ENCODE measurements around the gene PRRG2. TPM values are rescaled to one million over a fixed set of nuclear protein-coding genes. Genes with fewer than 3 reads are reported as not detected.
A peak's percentile ranks its signal among the peaks of the same experiment; 100 is the strongest.

PRRG2 gene
- total and polyA plus RNA-seq, 10 of the 15 experiments (the other 5 are each of a cell fraction or from before 2014, with no cell fraction given), result 0.09 to 2.1 (median 0.86) TPM

GRCh38 chr19:49533551-49534488, 47.3 kb upstream of the PRRG2 start (continued):
- no peak for TF ChIP-seq ZBTB4 (CRISPR knock-in tag; IDR thresholded peaks at IDR 0.05)
- TF ChIP-seq BHLHE40 (IDR thresholded peaks at IDR 0.05; ENCODE audit: borderline replicate concordance in 1 of 2, low read depth in 2 of 2, low read length in 1 of 2), result peak; percentile 97 to 99
- no peak for TF ChIP-seq NBN (IDR thresholded peaks at IDR 0.05)
- no peak for TF ChIP-seq MTA3 (IDR thresholded peaks at IDR 0.05; ENCODE audit: borderline replicate concordance, low read length)
- no peak for TF ChIP-seq E4F1 (IDR thresholded peaks at IDR 0.05; ENCODE audit: borderline replicate concordance, partially characterized antibody)
- TF ChIP-seq CHD4 (IDR thresholded peaks at IDR 0.05), result no peak
- no peak for TF ChIP-seq NKRF (conservative IDR thresholded peaks at IDR 0.05)
- no peak for TF ChIP-seq CREM (IDR thresholded peaks at IDR 0.05; ENCODE audit: low read depth)
- TF ChIP-seq CBFB (IDR thresholded peaks at IDR 0.05; ENCODE audit: low read depth), result no peak
- TF ChIP-seq POLR2AphosphoS5 (IDR thresholded peaks at IDR 0.05; ENCODE audit: low read length), result no peak
- TF ChIP-seq JUNB (IDR thresholded peaks at IDR 0.05), result no peak
- TF ChIP-seq PAX5 (IDR thresholded peaks at IDR 0.05; ENCODE audit: borderline replicate concordance, low read depth, low read length), result no peak
- no peak for TF ChIP-seq HCFC1 (IDR thresholded peaks at IDR 0.05; ENCODE audit: low read length)
- no peak for TF ChIP-seq KLF5 (IDR thresholded peaks at IDR 0.05; ENCODE audit: partially characterized antibody)
- TF ChIP-seq CHD2 (IDR thresholded peaks at IDR 0.05; ENCODE audit: borderline replicate concordance, low read depth, low read length), result 0 out of 2 replicates have a peak, but pooled peaks have one; percentile 24
- no peak for TF ChIP-seq STAT3 (IDR thresholded peaks at IDR 0.05; ENCODE audit: low read depth, low read length)
- no peak for TF ChIP-seq E2F8 (IDR thresholded peaks at IDR 0.05; ENCODE audit: low read depth, partially characterized antibody)
- no peak for TF ChIP-seq RBBP5 (conservative IDR thresholded peaks at IDR 0.05)
